GM10248 (cell line): ENCODE measurements around the gene ATP10A.

Experiments
- CTCF ChIA-PET: fragments of 300-600 bp; sonication (Branson Sonifier 250); formaldehyde crosslinking; extraction: SDS; loops from one replicate; lab custom pipeline; 2021; ENCODE audit warnings: antibody characterized with exemption; lab: Yijun Ruan, JAX
- POLR2A ChIA-PET: fragments of 350-650 bp; sonication (Branson Sonifier 250); formaldehyde crosslinking; extraction: SDS; loops from one replicate; lab custom pipeline; 2020; ENCODE audit warnings: antibody characterized with exemption; lab: Yijun Ruan, JAX
- DNase-seq: peaks from one replicate; pipeline ENCODE4 v3.0.0; 2012; ENCODE audit errors: extremely low spot score
- TF ChIP-seq, protein P1 (sequence below): IDR thresholded peaks from 2 replicates; pipeline ENCODE4 v1.5.1; 2012; ENCODE audit warnings: mild to moderate bottlenecking, low read depth; ENCODE audit errors: extremely low read depth, missing control alignments, control extremely low read depth

ATP10A gene

GRCh38 chr15:25718597-25718996 lies 144.5 kb downstream of the ATP10A start:
- TF ChIP-seq, protein P1, sequence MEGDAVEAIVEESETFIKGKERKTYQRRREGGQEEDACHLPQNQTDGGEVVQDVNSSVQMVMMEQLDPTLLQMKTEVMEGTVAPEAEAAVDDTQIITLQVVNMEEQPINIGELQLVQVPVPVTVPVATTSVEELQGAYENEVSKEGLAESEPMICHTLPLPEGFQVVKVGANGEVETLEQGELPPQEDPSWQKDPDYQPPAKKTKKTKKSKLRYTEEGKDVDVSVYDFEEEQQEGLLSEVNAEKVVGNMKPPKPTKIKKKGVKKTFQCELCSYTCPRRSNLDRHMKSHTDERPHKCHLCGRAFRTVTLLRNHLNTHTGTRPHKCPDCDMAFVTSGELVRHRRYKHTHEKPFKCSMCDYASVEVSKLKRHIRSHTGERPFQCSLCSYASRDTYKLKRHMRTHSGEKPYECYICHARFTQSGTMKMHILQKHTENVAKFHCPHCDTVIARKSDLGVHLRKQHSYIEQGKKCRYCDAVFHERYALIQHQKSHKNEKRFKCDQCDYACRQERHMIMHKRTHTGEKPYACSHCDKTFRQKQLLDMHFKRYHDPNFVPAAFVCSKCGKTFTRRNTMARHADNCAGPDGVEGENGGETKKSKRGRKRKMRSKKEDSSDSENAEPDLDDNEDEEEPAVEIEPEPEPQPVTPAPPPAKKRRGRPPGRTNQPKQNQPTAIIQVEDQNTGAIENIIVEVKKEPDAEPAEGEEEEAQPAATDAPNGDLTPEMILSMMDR, result no peak
- CTCF ChIA-PET, result interaction anchor here (1.3 kb wide), 1 partner anchor 8 kb away, joined by 4 read pairs; no protein-coding TSS in a partner anchor

DNA sequence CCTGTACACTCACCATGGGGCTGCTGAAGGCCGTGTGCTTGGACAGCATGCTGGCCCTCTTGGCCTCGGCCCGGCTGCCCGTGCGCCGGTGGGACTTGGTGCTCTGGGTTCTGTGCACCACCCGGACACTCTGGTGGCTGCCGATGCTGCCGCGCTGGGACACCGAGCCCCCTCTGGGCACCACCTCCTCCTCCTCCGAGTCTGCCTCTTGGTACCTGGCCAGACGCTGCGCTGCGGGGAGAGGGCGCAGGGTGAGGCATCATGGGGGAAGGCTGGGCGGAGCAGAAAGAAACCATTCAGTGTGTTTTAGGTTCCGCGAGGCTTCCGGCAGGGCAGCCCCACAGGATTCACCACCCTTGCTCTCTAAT lies 145.0 kb downstream of the ATP10A start:
- ChIA-PET POLR2A (no interaction called here), CTCF (interaction anchor here (1.3 kb wide), 1 partner anchor 8 kb away, joined by 4 read pairs; no protein-coding TSS in a partner anchor)
- DNase-seq, result no peak
- TF ChIP-seq, protein P1, result no peak

More at GRCh38 chr15:25718597-25718996, 144.5 kb downstream of the ATP10A start:
- no peak for DNase-seq
- POLR2A ChIA-PET, result no interaction called here

- POLR2A ChIA-PET, result no interaction called here
- DNase-seq, result no peak
- TF ChIP-seq, protein P1, result no peak
- CTCF ChIA-PET, result no interaction called here
Measured at GRCh38 chr15:25717457-25718168, 145.5 kb downstream of the ATP10A start.

DNA sequence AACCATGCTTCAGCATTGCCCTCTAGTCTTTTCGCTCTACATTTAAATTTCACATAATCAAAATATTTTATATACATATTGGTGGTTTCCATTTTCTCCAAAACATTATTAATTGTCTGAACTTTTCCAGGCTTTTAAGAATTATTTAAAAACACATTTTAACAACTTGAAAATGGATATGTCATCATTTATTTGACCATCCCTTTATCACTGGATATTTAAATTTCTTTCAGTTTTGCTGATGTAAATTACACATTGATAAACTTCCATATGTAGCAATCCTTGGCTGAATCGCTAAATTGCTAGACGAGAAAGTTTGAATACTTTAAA lies 146.0 kb downstream of the ATP10A start:
- no peak for DNase-seq
- ChIA-PET POLR2A (no interaction called here), CTCF (no interaction called here)
- TF ChIP-seq, protein P1, result no peak

- no peak for DNase-seq
- POLR2A ChIA-PET, result no interaction called here
- TF ChIP-seq, protein P1, result no peak
- CTCF ChIA-PET, result no interaction called here
Measured at GRCh38 chr15:25716414-25717126, 146.6 kb downstream of the ATP10A start.

- ChIA-PET POLR2A (no interaction called here), CTCF (no interaction called here)
- TF ChIP-seq, protein P1, result no peak
- DNase-seq, result no peak
Measured at GRCh38 chr15:25715536-25716413, 147.4 kb downstream of the ATP10A start.
